CD14-positive monocyte (primary cell): ENCODE results near the gene MTCL3.
"Not testable (repeated sequence)": the region's sequence is repeated elsewhere in the genome, so short reads cannot be mapped to it uniquely, and the experiment has no call there.

ENCODE experiments used
- DNase-seq, 3 donors: peaks; one replicate each; pipeline ENCODE4 v3.0.0-alpha.2; 2011 to 2022
- H2AFZ ChIP-seq: 2 replicates; pipeline ENCODE4 v1.6.0; 2012; ENCODE audit warnings: mild to moderate bottlenecking, low read depth, low read length, inconsistent platforms; ENCODE audit not compliant: insufficient read depth, poor library complexity, severe bottlenecking
- H3K27ac ChIP-seq, 2 donors: 1 replicate in 1 of 2; 2 replicates in 1 of 2; pipeline ENCODE4 v1.5.1; 2012 to 2013; ENCODE audit warnings: low read length in 2 of 2, control low read depth in 1 of 2, inconsistent platforms in 1 of 2, low read depth in 1 of 2, mild to moderate bottlenecking in 1 of 2
- H3K27me3 ChIP-seq, 2 donors: one replicate each; pipeline versions ENCODE4 v1.6.0 to v1.6.1; 2011 to 2013; ENCODE audit warnings: low read length in 2 of 2; ENCODE audit not compliant: control insufficient read depth in 2 of 2, insufficient read depth in 2 of 2
- H3K36me3 ChIP-seq, 2 donors: replicated peaks in 1 of 2; 1 replicate in 1 of 2; 2 replicates in 1 of 2; pipeline versions ENCODE4 v1.5.1 to v1.6.1; 2012 to 2013; ENCODE audit warnings: low read length in 2 of 2, control low read depth in 1 of 2, inconsistent platforms in 1 of 2, mild to moderate bottlenecking in 1 of 2; ENCODE audit not compliant: insufficient read depth in 2 of 2, control insufficient read depth in 1 of 2
- H3K4me1 ChIP-seq, 2 donors: 1 replicate in 1 of 2; 2 replicates in 1 of 2; pipeline versions ENCODE4 v1.5.1 to v1.6.1; 2012 to 2013; ENCODE audit warnings: low read length in 2 of 2, control low read depth in 1 of 2, inconsistent platforms in 1 of 2, mild to moderate bottlenecking in 1 of 2, moderate library complexity in 1 of 2; ENCODE audit not compliant: insufficient read depth in 2 of 2, control insufficient read depth in 1 of 2
- H3K4me2 ChIP-seq: replicated peaks from 2 replicates; pipeline ENCODE3; 2012; ENCODE audit warnings: low read length, moderate library complexity, mild to moderate bottlenecking; ENCODE audit not compliant: poor library complexity, severe bottlenecking; ENCODE audit errors: extremely low read depth
- H3K4me3 ChIP-seq, 3 experiments: fragments of 200-600 bp in 1 of 3; sonication (generic) in 1 of 3; replicated peaks in 1 of 3; 1 replicate in 2 of 3; 2 replicates in 1 of 3; pipeline ENCODE4 v1.5.1; 2011 to 2013; ENCODE audit warnings: low read length in 3 of 3, mild to moderate bottlenecking in 3 of 3, control low read depth in 2 of 3, low read depth in 2 of 3, inconsistent platforms in 1 of 3, moderate library complexity in 1 of 3
- H3K79me2 ChIP-seq: 2 replicates; pipeline ENCODE4 v1.6.0; 2012; ENCODE audit warnings: mild to moderate bottlenecking, control low read depth, inconsistent platforms, low read length, moderate library complexity; ENCODE audit not compliant: insufficient read depth
- H3K9ac ChIP-seq: 2 replicates; pipeline ENCODE4 v1.6.0; 2017; ENCODE audit warnings: low read length, mild to moderate bottlenecking; ENCODE audit not compliant: insufficient read depth, poor library complexity, severe bottlenecking
- H3K9me3 ChIP-seq, 2 donors: replicated peaks in 1 of 2; 1 replicate in 1 of 2; 2 replicates in 1 of 2; pipeline versions ENCODE4 v1.5.1 to v1.6.1; 2012 to 2013; ENCODE audit warnings: low read length in 2 of 2, control low read depth in 1 of 2; ENCODE audit not compliant: control insufficient read depth in 1 of 2, insufficient read depth in 1 of 2
- H4K20me1 ChIP-seq: 2 replicates; pipeline ENCODE4 v1.6.0; 2012; ENCODE audit warnings: mild to moderate bottlenecking, low read length, control low read depth, moderate library complexity; ENCODE audit not compliant: insufficient read depth
- H3K27ac Mint-ChIP-seq, 7 donors: one replicate each; pipeline ENCODE4 v1.8.0; 2020; ENCODE audit warnings: mild to moderate bottlenecking in 7 of 7, mixed read lengths in 7 of 7, moderate library complexity in 6 of 7, inconsistent platforms in 2 of 7
- H3K27me3 Mint-ChIP-seq, 3 donors: one replicate each; pipeline ENCODE4 v1.8.0; 2021 to 2022; ENCODE audit warnings: low read depth in 3 of 3, mild to moderate bottlenecking in 3 of 3, mixed read lengths in 3 of 3, moderate library complexity in 3 of 3, inconsistent platforms in 1 of 3
- H3K36me3 Mint-ChIP-seq, 2 donors: one replicate each; pipeline ENCODE4 v1.8.0; 2020; ENCODE audit warnings: mixed read lengths in 2 of 2, inconsistent platforms in 1 of 2, mild to moderate bottlenecking in 1 of 2
- H3K4me1 Mint-ChIP-seq: one replicate; pipeline ENCODE4 v1.8.0; 2020; ENCODE audit warnings: mild to moderate bottlenecking, mixed read lengths
- H3K4me3 Mint-ChIP-seq, 2 donors: one replicate each; pipeline ENCODE4 v1.8.0; 2020; ENCODE audit warnings: mild to moderate bottlenecking in 2 of 2, mixed read lengths in 2 of 2, moderate library complexity in 1 of 2
- H3K9me3 Mint-ChIP-seq, 7 donors: one replicate each; pipeline ENCODE4 v1.8.0; 2020 to 2022; ENCODE audit warnings: mixed read lengths in 7 of 7, mild to moderate bottlenecking in 6 of 7, moderate library complexity in 6 of 7, inconsistent platforms in 2 of 7
- CTCF ChIP-seq: fragments of 200-600 bp; IDR thresholded peaks from one replicate; pipeline ENCODE4 v1.8.0; 2022; ENCODE audit warnings: antibody characterized with exemption, mild to moderate bottlenecking
- WGBS: methylation state at CpG from one replicate; pipeline ENCODE4 v1.1.5; 2013; ENCODE audit warnings: missing lambda C conversion rate; ENCODE audit not compliant: insufficient coverage; 5-methylcytosine and 5-hydroxymethylcytosine counted together
- intact Hi-C, 2 donors: fragments of 100-400 bp; cut with micrococcal nuclease; formaldehyde crosslinking; loops; one replicate each; pipeline versions ENCODE4 v1.15.0 to v1.15.1; 2023

Gene MTCL3

DNA sequence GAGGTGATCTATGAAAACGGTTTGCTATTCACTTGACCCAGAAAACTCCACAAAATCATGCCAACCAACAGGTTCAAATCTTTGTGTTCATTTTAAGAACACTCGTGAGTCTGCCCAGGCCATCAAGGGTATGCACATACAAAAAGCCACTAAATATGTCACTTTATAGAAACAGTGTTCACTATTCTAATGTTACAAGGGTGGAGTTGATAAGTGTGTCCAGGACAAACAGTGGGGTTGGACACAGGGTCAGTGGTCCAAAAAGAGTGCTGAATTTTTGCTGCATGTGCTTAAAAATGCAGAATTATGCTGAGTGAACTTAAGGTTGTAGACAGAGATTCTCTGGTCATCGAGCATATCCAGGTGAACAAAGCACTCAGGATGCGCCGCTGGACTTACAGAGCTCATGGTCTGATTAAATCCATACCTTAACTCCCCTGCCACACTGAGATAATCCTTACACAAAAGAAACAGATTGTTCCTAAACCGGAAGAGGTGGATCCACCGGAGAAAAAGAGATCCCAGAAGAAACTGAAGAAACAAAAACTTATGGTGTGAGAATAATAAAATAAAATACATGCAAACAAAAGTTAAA, 83.4 kb downstream of the MTCL3 start:
- H3K4me3 Mint-ChIP-seq, result no peak overlapping the region
- H3K9me3 ChIP-seq, result no peaks in the 10 kb centered on the region
- no peak overlapping the region for H3K4me2 ChIP-seq
- no peaks in the 10 kb centered on the region for H3K36me3 ChIP-seq
- no peaks in the 10 kb centered on the region for H4K20me1 ChIP-seq
- H3K36me3 Mint-ChIP-seq, result no peaks in the 10 kb centered on the region
- peaks cover 2 to 4% (median 3%) of the 10 kb centered on the region in 3 donors for H3K27me3 Mint-ChIP-seq
- no peak overlapping the region for H3K27ac ChIP-seq
- H3K9me3 Mint-ChIP-seq, result peaks cover 0 to 2% (median 0%) of the 10 kb centered on the region in 7 donors
- intact Hi-C loops, result no loop called here
- no peak overlapping the region for H2AFZ ChIP-seq
- no peaks in the 10 kb centered on the region for H3K4me1 ChIP-seq
- DNase-seq, result no peak
- H3K4me1 Mint-ChIP-seq, result no peaks in the 10 kb centered on the region
- no peaks in the 10 kb centered on the region for H3K79me2 ChIP-seq
- H3K27ac Mint-ChIP-seq, result no peak overlapping the region
- no peak overlapping the region for H3K9ac ChIP-seq
- no peaks in the 10 kb centered on the region for H3K27me3 ChIP-seq
- no peak overlapping the region for H3K4me3 ChIP-seq
- no peak for TF ChIP-seq CTCF
- whole genome bisulfite sequencing, result 86% methylated on average over 1 of the region's 7 CpGs

DNA sequence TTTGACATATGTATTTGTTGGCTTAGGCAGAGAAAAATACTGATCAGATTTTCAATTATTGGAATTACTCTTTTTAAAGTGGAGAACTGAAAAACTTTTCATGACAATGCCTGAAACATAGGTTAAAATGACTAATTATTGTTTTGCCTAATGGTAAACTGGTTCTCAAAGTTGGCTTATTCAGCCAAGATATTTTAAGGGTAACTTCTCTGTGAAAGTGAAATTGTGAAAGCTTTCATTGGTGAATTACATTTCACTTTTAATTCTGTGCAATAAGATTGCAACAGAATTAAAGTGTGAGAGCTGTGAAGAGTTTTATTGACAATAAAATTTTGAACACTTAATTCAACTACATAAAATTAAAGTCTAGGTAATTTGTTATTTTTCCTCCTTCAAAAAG, 84.5 kb downstream of the MTCL3 start:
- H2AFZ ChIP-seq, result no peak overlapping the region
- Mint-ChIP-seq H3K4me3 (no peak overlapping the region), H3K4me1 (no peaks in the 10 kb centered on the region), H3K27me3 (peaks cover 0 to 2% (median 1%) of the 10 kb centered on the region in 3 donors), H3K9me3 (peaks cover 0 to 6% (median 0%) of the 10 kb centered on the region in 7 donors), H3K36me3 (no peaks in the 10 kb centered on the region), H3K27ac (no peak overlapping the region)
- intact Hi-C loops, result no loop called here
- no peak overlapping the region for H3K27ac ChIP-seq
- H3K4me1 ChIP-seq, result no peaks in the 10 kb centered on the region
- no peaks in the 10 kb centered on the region for H4K20me1 ChIP-seq
- no peaks in the 10 kb centered on the region for H3K9me3 ChIP-seq
- no peak overlapping the region for H3K9ac ChIP-seq
- H3K27me3 ChIP-seq, result no peaks in the 10 kb centered on the region
- no peak overlapping the region for H3K4me2 ChIP-seq
- no peak for DNase-seq
- no peaks in the 10 kb centered on the region for H3K79me2 ChIP-seq
- no peak for TF ChIP-seq CTCF
- H3K4me3 ChIP-seq, result no peak overlapping the region
- H3K36me3 ChIP-seq, result no peaks in the 10 kb centered on the region

DNA sequence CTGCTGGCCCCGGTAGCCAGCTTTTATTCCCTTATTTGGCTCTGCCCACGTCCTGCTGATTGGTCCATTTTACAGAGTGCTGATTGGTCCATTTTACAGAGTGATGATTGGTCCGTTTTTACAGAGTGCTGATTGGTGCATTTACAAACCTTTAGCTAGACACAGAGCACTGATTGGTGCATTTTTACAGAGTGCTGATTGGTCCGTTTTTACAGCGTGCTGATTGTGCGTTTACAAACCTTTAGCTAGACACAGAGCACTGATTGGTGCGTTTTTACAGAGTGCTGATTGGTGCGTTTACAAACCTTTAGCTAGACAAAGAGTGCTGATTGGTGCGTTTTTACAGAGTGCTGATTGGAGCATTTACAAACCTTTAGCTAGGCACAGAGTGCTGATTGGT, 90.6 kb downstream of the MTCL3 start:
- H3K9ac ChIP-seq, H3K4me2 ChIP-seq: not testable (repeated sequence)

More for the DNA sequence above, 90.6 kb downstream of the MTCL3 start:
- H3K4me3 Mint-ChIP-seq, DNase-seq, H3K4me3 ChIP-seq, H3K79me2 ChIP-seq, intact Hi-C loops, H3K36me3 Mint-ChIP-seq, H3K27me3 Mint-ChIP-seq, H3K27ac Mint-ChIP-seq, H4K20me1 ChIP-seq, H3K9me3 ChIP-seq, H2AFZ ChIP-seq, H3K27me3 ChIP-seq, H3K4me1 ChIP-seq, H3K27ac ChIP-seq, H3K36me3 ChIP-seq, H3K4me1 Mint-ChIP-seq: not testable (repeated sequence)
- 85% methylated on average over 8 of the region's 9 CpGs for WGBS
- H3K9me3 Mint-ChIP-seq, result peaks cover 4 to 15% (median 11%) of the 10 kb centered on the region in 7 donors
